HK-2 (cell line): ENCODE data around the gene NKAIN4.

Source experiments
- DNase-seq: peaks from one replicate; pipeline ENCODE4 v3.0.0-alpha.2; 2018; ENCODE audit not compliant: unreplicated experiment

NKAIN4 gene

DNA sequence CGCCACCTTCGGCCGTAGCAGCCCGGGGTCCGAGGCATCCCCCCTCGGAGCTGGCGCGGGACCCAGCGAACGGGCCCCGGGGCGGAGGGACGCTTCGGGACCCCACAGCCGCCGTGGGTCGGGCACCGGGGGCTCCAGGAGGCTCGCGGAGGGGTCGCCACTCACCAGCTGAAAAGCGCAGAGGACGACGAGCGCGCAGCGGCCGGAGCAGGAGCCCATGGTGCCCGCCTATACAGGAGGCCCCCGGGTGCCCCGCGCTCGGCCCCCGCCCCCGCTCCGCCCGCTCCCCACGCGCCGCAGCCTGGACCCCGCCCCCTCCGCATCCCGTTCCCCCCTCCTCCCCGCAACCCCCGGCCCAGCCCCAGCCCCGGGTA, at the start of gene NKAIN4:
Gene NKAIN4 (minus strand): TSS at position 232 of the 374 bp plus-strand sequence. CDS start 13 bp downstream, at position 219.
- no peak for DNase-seq

DNA sequence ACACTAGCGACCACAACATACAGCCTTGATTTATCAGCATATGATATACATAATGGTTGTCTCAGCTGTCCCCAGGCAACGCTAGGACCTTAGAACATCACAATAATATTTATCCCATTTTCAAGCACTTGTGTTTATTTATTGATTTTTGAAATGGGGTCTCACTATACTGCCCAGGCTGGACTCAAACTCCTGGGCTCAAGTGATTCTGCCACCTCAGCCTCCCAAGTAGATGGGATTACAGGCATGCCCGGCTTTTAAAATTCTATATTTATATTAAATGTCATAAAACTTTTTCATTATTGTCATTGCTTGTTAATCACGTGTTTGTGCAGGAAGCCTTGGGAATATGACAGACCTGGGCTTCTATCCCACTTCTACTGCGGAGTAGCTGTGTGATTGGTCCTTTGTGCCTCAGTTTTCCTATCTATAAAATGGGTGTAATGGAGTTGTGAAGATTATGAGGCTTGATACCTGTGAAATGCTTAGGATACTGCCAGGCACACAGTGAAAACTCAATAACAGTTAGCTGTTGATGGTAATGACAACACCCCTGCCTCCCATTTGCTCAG, 48.9 kb upstream of the NKAIN4 start:
- DNase-seq, result no peak

- no peak for DNase-seq
Observed at GRCh38 chr20:63301671-63302070, 47.4 kb upstream of the NKAIN4 start.

DNA sequence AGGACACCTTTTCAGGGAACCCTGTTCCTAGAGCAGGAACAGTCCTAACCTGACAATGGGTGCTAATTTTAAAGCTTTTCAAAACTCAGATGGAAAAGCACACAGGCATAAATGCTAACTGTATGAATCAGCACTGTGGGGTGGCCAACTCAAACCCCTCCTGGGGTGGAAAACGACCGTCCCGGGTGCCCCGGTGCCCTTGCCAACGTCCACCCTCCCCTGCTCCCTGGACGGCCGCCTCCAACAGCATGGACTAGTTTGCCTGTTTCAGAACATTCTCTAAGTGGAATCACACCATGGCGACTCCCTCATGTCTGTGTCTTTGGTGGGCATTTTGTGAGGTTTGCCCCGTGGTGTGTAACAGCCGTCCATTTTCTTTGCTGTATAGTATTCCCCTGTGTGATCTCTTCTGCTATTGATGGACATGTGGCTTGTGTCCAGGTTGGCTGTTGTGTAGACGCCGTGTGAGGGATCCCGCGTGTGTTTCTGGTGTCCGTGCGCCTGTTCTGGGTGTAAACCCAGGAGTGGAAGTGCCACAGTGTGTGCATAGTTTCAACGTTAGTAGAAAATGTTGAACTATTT, 44.6 kb upstream of the NKAIN4 start:
- DNase-seq, result no peak

- no peak for DNase-seq
Observed at GRCh38 chr20:63297796-63298572, 43.7 kb upstream of the NKAIN4 start.

GRCh38 chr20:63297371-63297781, 43.1 kb upstream of the NKAIN4 start:
- no peak for DNase-seq

- no peak for DNase-seq
Observed at GRCh38 chr20:63296531-63297299, 42.5 kb upstream of the NKAIN4 start.

GRCh38 chr20:63295846-63296245, 41.6 kb upstream of the NKAIN4 start:
- DNase-seq, result no peak

DNA sequence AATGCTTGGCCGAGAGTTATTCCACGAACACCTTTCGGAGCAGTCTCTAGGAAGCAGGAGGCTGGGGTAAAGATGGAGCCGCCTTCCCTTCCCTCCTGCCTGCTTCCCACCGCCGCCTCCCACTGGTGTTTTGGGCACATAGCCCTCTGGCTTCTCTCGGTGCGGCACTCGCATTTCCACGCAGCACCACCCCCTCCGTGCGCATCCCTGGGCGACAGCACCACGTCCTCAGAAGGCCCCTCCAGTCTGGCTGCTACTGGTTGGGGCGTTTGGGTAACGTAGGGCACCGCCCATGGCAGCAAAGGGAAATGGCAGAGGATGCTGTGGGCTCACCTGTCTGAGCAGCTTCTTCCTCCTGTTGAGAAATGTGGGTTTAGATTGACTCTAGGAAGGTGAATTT, 41.2 kb upstream of the NKAIN4 start:
- no peak for DNase-seq

- no peak for DNase-seq
Observed at GRCh38 chr20:63295018-63295417, 40.8 kb upstream of the NKAIN4 start.

DNA sequence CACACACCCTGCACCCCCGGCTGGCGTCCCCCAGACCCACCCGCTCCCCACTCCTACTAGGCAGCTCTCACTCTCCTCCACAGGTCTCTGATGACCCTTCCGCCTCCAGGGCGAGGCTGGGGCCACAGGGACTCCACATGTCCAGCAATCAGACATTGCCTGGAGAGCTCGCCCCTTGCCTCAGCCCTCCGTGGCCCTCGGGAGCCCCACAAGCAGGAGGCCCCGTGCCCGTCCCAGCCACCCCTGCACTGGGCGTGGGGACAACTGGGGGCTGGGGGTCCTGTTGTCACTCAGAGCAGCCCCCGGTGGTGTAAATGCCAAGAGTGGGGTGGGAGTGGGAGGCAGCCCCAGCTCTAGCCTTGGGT, 40.3 kb upstream of the NKAIN4 start:
- no peak for DNase-seq

GRCh38 chr20:63293871-63294535, 39.7 kb upstream of the NKAIN4 start:
- no peak for DNase-seq

DNA sequence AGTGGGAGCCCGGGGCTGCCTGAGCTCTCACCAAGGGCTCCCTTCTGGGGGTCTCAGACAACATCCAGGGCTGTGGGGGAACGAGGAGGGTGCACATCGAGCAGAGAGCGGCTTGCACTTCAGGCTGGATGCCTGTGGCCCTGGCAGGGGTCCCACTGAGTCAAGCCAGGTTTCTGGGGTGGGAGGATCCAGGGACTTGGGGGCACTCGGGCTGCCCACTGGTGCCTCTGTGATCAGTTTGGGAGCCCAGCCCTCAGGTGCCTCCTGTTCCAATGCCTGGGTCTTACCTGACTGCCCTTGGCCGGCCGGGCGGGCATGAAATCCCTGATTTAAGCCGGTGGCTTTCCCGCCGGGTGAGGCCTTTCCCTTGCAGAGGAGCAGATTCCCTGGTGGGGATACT, 39.2 kb upstream of the NKAIN4 start:
- DNase-seq, result no peak

DNA sequence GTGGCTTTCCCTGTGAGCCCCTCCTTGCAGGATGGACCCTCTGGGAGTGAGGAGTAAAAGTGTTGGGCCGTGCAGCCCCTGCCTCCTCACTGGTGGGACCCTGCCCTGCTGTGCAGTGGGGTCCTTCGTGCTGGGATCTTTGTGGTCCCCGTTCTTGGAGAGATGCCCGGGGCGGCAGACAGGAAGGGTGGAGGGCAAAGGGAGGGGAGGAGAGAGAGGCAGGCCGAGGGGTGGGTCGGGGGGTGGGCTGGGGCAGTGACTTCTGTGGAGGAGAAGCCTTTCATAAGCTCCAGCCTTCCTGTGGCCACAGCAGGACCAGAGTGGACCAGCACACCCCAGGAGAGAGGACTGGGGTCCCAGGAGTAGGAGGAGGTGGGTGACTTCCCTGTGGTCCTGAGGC, 38.6 kb upstream of the NKAIN4 start, which contains the start of gene COL20A1:
Gene COL20A1 (plus strand): TSS at position 283 of the 400 bp plus-strand sequence. CDS start 1,922 bp downstream, outside the sequence.
- no peak for DNase-seq

DNA sequence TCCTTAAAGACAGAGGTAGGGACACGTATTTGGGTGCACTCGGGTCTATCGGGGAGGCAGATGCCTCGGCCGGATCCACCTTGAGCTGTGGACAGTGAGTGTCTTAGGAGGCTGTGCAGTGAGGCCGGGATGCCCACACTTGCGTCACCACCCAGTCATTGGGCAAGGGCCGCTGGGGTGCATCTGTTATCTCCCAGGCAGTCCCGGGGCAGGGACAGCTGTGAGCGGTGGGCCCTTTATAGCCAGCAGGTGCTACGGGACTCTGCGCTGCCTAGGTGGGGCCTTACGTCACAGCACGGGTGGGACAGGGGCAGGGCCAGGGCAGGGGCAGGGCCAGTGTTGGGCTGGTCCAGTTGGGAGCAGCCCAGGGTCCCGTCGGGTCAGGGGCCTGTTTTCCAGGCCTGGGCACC, 38.0 kb upstream of the NKAIN4 start:
- DNase-seq, result no peak

GRCh38 chr20:63291811-63292210, 37.5 kb upstream of the NKAIN4 start:
- no peak for DNase-seq

DNA sequence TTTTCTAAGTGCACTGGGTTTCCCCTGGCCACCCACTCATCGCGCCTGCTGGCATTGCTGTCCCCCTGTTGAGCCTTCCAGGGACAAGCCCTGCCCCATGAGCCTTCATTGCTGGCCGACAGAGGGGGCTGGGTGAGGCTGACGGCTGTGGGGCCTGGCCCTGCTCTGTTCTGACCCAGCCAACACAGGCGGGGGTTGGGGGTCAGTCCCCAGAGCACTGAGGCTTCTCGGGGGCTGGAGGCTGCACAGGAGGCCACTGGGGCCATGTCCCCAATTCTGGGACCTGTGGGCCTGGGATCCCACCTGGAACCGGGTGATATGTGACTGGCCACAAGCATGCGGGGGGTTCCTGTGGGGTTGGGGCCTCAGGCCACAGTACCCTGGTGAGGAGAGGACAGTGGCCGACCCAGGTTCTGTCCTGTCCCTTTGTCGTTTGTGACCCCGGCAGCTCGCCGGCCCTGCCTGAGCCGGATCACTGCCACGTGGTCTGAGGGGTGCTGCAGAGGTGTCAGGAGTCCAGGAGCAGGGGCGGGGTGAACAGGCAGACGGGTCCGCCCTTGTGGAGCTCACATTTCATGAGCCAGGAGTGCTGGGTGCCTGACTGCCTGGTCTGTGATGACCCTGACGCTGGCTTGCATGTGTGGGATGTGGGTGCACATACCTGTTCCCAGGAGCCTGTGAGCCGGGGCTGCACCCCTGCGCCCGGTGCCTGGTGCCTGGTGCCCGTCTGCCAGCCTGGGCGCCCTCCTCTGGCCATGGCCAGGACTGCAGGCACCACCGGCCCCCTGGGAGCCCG, 36.6 kb upstream of the NKAIN4 start:
- DNase-seq, result peak; percentile 57

DNA sequence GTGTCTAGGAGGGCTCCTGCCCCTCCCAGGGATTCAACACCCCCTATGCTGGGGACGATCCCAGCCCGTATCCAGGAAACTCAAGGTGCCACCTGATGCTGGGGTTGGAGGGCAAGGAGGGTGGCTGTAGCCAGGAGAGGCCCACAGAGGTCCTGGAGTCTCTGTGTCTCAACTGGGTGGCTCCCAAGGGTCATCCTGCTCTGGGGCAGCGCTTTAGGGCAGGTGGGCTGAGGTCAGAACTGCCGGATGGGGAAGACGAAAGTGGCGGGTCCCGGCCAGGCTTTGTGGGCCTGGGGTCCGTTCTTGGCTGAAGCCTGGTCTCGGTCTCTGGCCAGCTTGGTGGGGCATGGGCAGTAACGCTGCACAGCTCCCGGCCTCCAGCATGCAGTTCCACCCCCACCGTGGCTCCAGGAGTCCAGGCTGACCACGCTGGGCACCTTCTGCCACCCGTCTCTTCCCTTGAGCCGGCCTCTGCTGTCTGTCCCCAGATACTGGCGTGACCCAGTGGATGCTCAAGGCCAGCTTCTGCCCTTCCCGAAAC, 35.9 kb upstream of the NKAIN4 start:
- DNase-seq, result no peak

DNA sequence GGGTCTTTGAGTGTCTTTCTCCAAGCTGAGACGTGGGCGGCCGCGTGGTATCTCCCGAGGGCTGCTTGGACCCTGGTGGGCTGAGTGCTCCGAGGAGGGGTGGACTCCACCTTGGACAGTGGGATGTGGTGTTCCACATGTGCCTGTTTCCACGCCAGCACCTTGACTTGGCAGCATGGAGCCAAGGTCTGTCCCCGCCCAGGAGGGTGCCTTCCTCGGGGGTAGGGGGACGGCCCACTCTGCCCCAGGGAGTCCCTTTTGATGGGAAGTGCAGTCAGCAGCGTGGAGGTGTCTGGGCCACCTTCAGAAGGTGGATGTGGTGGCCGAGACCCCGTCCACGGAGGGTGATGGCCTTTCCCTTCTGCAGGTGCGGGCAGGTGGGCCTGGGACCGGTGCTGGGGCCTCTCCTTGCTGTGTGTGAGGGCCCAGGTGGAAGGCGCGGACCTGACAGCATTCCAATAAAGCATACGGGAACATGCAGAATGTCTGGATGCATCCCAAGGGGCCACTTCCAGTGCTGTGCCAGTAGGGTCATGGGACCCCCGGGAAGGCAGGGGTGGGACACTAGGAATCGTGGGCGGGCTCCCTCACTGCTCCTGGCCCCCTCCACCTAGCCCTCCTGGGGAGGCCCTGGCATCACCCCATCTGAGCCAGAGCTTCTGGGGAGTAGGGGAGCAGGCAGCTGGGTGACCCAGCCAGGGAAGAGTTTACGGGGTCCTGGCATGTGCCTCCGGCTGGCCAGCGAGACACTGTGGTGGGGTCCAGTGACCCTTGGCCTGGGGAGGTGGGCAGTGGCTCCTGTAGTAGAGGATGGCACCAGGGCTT, 35.3 kb upstream of the NKAIN4 start:
- no peak for DNase-seq
